Measurements from ENCODE around the gene PHF23. TPM values are rescaled to one million over a fixed set of nuclear protein-coding genes. Genes with fewer than 3 reads are reported as not detected.

The PHF23 gene
- polyA plus RNA-seq, 1 experiment, result 72.8 TPM

Small RNAs within 50 kb of the gene (small RNA-seq; reads per million reads assigned to genes)
- not detected for gene AC120057.4 (ENCODE audit: insufficient read length, low read depth, low replicate concordance)
- gene MIR324 (ENCODE audit: insufficient read length, low read depth, low replicate concordance), result 248 reads per million, percentile 94 among the genes with 10 or more reads in this experiment
- gene RF00019 (ENCODE audit: insufficient read length, low read depth, low replicate concordance), result not detected

Other genes with a start within 250 kb of the PHF23 start
- gene ALOX12, start 243.4 kb downstream of the PHF23 start, polyA plus RNA-seq (2011; rRNA removed), result not detected in 2 replicates
- 362 and 399 TPM in 2 replicates for gene RNASEK, start 226.8 kb downstream of the PHF23 start, polyA plus RNA-seq (2011; rRNA removed)
- not detected in 2 replicates for gene BCL6B, start 216.4 kb downstream of the PHF23 start, polyA plus RNA-seq (2011; rRNA removed)
- 1.4 and 2.8 TPM in 2 replicates for gene SLC16A13, start 203.4 kb downstream of the PHF23 start, polyA plus RNA-seq (2011; rRNA removed)
- not detected in 2 replicates for gene SLC16A11, start 195.4 kb downstream of the PHF23 start, polyA plus RNA-seq (2011; rRNA removed)
- gene CLEC10A, start 159.2 kb downstream of the PHF23 start, polyA plus RNA-seq (2011; rRNA removed), result not detected in 2 replicates
- not detected in 2 replicates for gene ASGR2, start 124.6 kb downstream of the PHF23 start, polyA plus RNA-seq (2011; rRNA removed)
- 0.56 and 0.59 TPM in 2 replicates for gene ASGR1, start 60.1 kb downstream of the PHF23 start, polyA plus RNA-seq (2011; rRNA removed)
- gene DLG4, start 19.6 kb downstream of the PHF23 start, polyA plus RNA-seq (2011; rRNA removed), result 13.3 and 20.4 TPM in 2 replicates
- 335 and 517 TPM in 2 replicates for gene ACADVL, start 19.5 kb downstream of the PHF23 start, polyA plus RNA-seq (2011; rRNA removed)
- gene DVL2, start 4.9 kb downstream of the PHF23 start, polyA plus RNA-seq (2011; rRNA removed), result 3.6 and 5.0 TPM in 2 replicates
- gene GABARAP, start 3.0 kb upstream of the PHF23 start, polyA plus RNA-seq (2011; rRNA removed), result 762 and 865 TPM in 2 replicates
- 117 and 129 TPM in 2 replicates for gene CTDNEP1, start 12.3 kb upstream of the PHF23 start, polyA plus RNA-seq (2011; rRNA removed)
- gene ELP5, start 12.8 kb upstream of the PHF23 start, polyA plus RNA-seq (2011; rRNA removed), result 29.8 and 35.6 TPM in 2 replicates
- gene CLDN7, start 23.0 kb upstream of the PHF23 start, polyA plus RNA-seq (2011; rRNA removed), result 1.5 and 2.1 TPM in 2 replicates
- gene SLC2A4, start 42.3 kb upstream of the PHF23 start, polyA plus RNA-seq (2011; rRNA removed), result 0.15 and 0.36 TPM in 2 replicates
- gene YBX2, start 55.2 kb upstream of the PHF23 start, polyA plus RNA-seq (2011; rRNA removed), result 0.11 TPM in 2 replicates
- 556 and 579 TPM in 2 replicates for gene EIF5A, start 68.2 kb upstream of the PHF23 start, polyA plus RNA-seq (2011; rRNA removed)
- 12.7 and 37.4 TPM in 2 replicates for gene GPS2, start 75.9 kb upstream of the PHF23 start, polyA plus RNA-seq (2011; rRNA removed)
- gene NEURL4, start 89.9 kb upstream of the PHF23 start, polyA plus RNA-seq (2011; rRNA removed), result 8.0 and 14.9 TPM in 2 replicates
- 1.7 and 2.0 TPM in 2 replicates for gene ACAP1, start 97.1 kb upstream of the PHF23 start, polyA plus RNA-seq (2011; rRNA removed)
- gene KCTD11, start 112.7 kb upstream of the PHF23 start, polyA plus RNA-seq (2011; rRNA removed), result 16.2 and 19.8 TPM in 2 replicates
- gene TMEM95, start 115.7 kb upstream of the PHF23 start, polyA plus RNA-seq (2011; rRNA removed), result not detected in 2 replicates
- 1.7 and 2.2 TPM in 2 replicates for gene TNK1, start 141.6 kb upstream of the PHF23 start, polyA plus RNA-seq (2011; rRNA removed)
- gene PLSCR3, start 155.1 kb upstream of the PHF23 start, polyA plus RNA-seq (2011; rRNA removed), result 40.1 and 76.1 TPM in 2 replicates
- 65.4 and 101 TPM in 2 replicates for gene TMEM256, start 164.6 kb upstream of the PHF23 start, polyA plus RNA-seq (2011; rRNA removed)
- gene NLGN2, start 168.4 kb upstream of the PHF23 start, polyA plus RNA-seq (2011; rRNA removed), result 6.0 and 8.5 TPM in 2 replicates
- not detected in 2 replicates for gene SPEM1, start 180.9 kb upstream of the PHF23 start, polyA plus RNA-seq (2011; rRNA removed)
- gene SPEM2, start 186.2 kb upstream of the PHF23 start, polyA plus RNA-seq (2011; rRNA removed), result not detected in 2 replicates
- gene SPEM3, start 189.4 kb upstream of the PHF23 start, polyA plus RNA-seq (2011; rRNA removed), result not detected in 2 replicates
- gene TMEM102, start 196.0 kb upstream of the PHF23 start, polyA plus RNA-seq (2011; rRNA removed), result 1.8 and 3.0 TPM in 2 replicates
- gene FGF11, start 200.1 kb upstream of the PHF23 start, polyA plus RNA-seq (2011; rRNA removed), result 0.50 and 0.98 TPM in 2 replicates
- gene CHRNB1, start 205.6 kb upstream of the PHF23 start, polyA plus RNA-seq (2011; rRNA removed), result 6.8 and 7.4 TPM in 2 replicates
- 23.6 and 25.9 TPM in 2 replicates for gene ZBTB4, start 240.2 kb upstream of the PHF23 start, polyA plus RNA-seq (2011; rRNA removed)
- not detected in 2 replicates for gene SLC35G6, start 242.0 kb upstream of the PHF23 start, polyA plus RNA-seq (2011; rRNA removed)
- gene POLR2A, start 244.9 kb upstream of the PHF23 start, polyA plus RNA-seq (2011; rRNA removed), result 21.5 and 27.7 TPM in 2 replicates

Measured in BJ (cell line).